K562 (cell line): ENCODE results near the gene WDR5B. TPM values are rescaled to one million over a fixed set of nuclear protein-coding genes. Genes with fewer than 3 reads are reported as not detected.

Experiments used
- ATAC-seq: fragments of 200-7000 bp; cut with Tn5 transposase; 3 replicates; pipeline ENCODE4 v1.9.1; 2020; ENCODE audit warnings: moderate library complexity
- BruUV-seq: library from RNA; stranded (reverse); fragments of 400-500 nt; replicated peaks from 2 replicates; lab custom pipeline; 2021; lab: Mats Ljungman, UMichigan
- CTCF ChIA-PET: fragments of 300-600 bp; formaldehyde crosslinking; extraction: SDS; loops from one replicate; lab custom pipeline; 2021; ENCODE audit warnings: low intra/inter-chr PET ratio; lab: Yijun Ruan, JAX
- POLR2A ChIA-PET: fragments of 300-600, 350-650 bp; sonication (Branson Sonifier 250); formaldehyde crosslinking; extraction: SDS; loops from one replicate; lab custom pipeline; 2021; ENCODE audit warnings: antibody characterized with exemption, inconsistent platforms; lab: Yijun Ruan, JAX
- DNase-seq, 4 experiments: peaks; one replicate each; pipeline versions ENCODE4 v3.0.0 to v3.0.0-alpha.2; 2011 to 2018; ENCODE audit warnings: low spot score in 3 of 4, mixed read lengths in 3 of 4; ENCODE audit errors: extremely low read depth in 1 of 4
- FAIRE-seq: peaks from 2 replicates; lab custom pipeline; 2011; peaks lifted over from hg19 to GRCh38; lab: Jason Lieb, UNC
- H2AFZ ChIP-seq: 2 replicates; pipeline ENCODE4 v1.6.0; 2011; ENCODE audit warnings: low read depth, low read length, control low read depth, inconsistent platforms
- H3K27ac ChIP-seq: fragments of 200-600 bp; 3 replicates; pipeline ENCODE4 v1.8.0; 2011; ENCODE audit warnings: low read depth, mild to moderate bottlenecking, control low read depth, inconsistent platforms, low read length, moderate library complexity, mixed read lengths; ENCODE audit errors: extremely low read depth
- H3K27me3 ChIP-seq, 2 experiments: fragments of 300-600 bp in 1 of 2; 2 replicates in 1 of 2; 3 replicates in 1 of 2; pipeline versions ENCODE4 v1.6.0 to v1.8.0; 2011; ENCODE audit warnings: inconsistent platforms in 2 of 2, low read length in 2 of 2, mild to moderate bottlenecking in 1 of 2, mixed read lengths in 1 of 2, moderate library complexity in 1 of 2; ENCODE audit not compliant: control insufficient read depth in 2 of 2, insufficient read depth in 2 of 2
- H3K36me3 ChIP-seq: fragments of 300-600 bp; 3 replicates; pipeline ENCODE4 v1.8.0; 2011; ENCODE audit warnings: mild to moderate bottlenecking, low read length, inconsistent platforms; ENCODE audit not compliant: control insufficient read depth, insufficient read depth
- H3K4me1 ChIP-seq, 2 experiments: fragments of 200-600 bp in 1 of 2; replicated peaks in 1 of 2; 2 replicates in 1 of 2; 3 replicates in 1 of 2; pipeline versions ENCODE4 v1.5.1 to v1.8.0; 2011; ENCODE audit warnings: inconsistent platforms in 2 of 2, low read length in 2 of 2, mild to moderate bottlenecking in 1 of 2, mixed read lengths in 1 of 2, moderate library complexity in 1 of 2; ENCODE audit not compliant: control insufficient read depth in 2 of 2, insufficient read depth in 2 of 2
- H3K4me2 ChIP-seq: 2 replicates; pipeline ENCODE4 v1.6.1; 2011; ENCODE audit warnings: low read length, control low read depth, inconsistent platforms, mixed read lengths; ENCODE audit not compliant: insufficient read depth
- H3K4me3 ChIP-seq: fragments of 200-600 bp; sonication (generic), shearing (Covaris generic); 2 replicates; pipeline ENCODE4 v1.5.1; 2016; ENCODE audit warnings: control low read depth, inconsistent platforms
- H3K79me2 ChIP-seq: fragments of 200-600 bp; 3 replicates; pipeline ENCODE4 v1.8.0; 2011; ENCODE audit warnings: low read length, inconsistent platforms; ENCODE audit not compliant: control insufficient read depth, insufficient read depth
- H3K9ac ChIP-seq, 2 experiments: 2 replicates each; pipeline versions ENCODE4 v1.6.0 to v1.6.1; 2011; ENCODE audit warnings: low read depth in 2 of 2, low read length in 2 of 2, control low read depth in 1 of 2, inconsistent platforms in 1 of 2, mild to moderate bottlenecking in 1 of 2, mixed read lengths in 1 of 2; ENCODE audit not compliant: insufficient read depth in 1 of 2
- H3K9me1 ChIP-seq: one replicate; pipeline ENCODE4 v1.6.0; 2011; ENCODE audit warnings: inconsistent platforms, mild to moderate bottlenecking, low read length, moderate library complexity; ENCODE audit not compliant: control insufficient read depth, insufficient read depth
- H3K9me3 ChIP-seq: replicated peaks from 2 replicates; pipeline ENCODE4 v1.5.1; 2011; ENCODE audit warnings: low read depth, low read length, inconsistent platforms; ENCODE audit not compliant: control insufficient read depth, insufficient read depth
- H4K20me1 ChIP-seq: replicated peaks from 2 replicates; pipeline ENCODE4 v1.6.1; 2011; ENCODE audit warnings: low read length, inconsistent platforms, mixed read lengths; ENCODE audit not compliant: control insufficient read depth, insufficient read depth
- MAFK ChIP-seq: IDR thresholded peaks from 2 replicates; pipeline ENCODE4 v1.6.1; 2011; ENCODE audit warnings: low read length, improper control_type of control experiment
- WGBS: fragments of 100-300 bp; shearing (Covaris generic); methylation state at CpG from one replicate; pipeline ENCODE4 v1.1.6; 2016; ENCODE audit warnings: low coverage, mixed read lengths; ENCODE audit not compliant: insufficient coverage; ENCODE audit errors: missing lambda C conversion rate; 5-methylcytosine and 5-hydroxymethylcytosine counted together
- in situ Hi-C: fragments of 300-500 bp; cut with MboI; formaldehyde crosslinking; loops from 4 replicates; pipeline ENCODE4 v1.15.0; 2018; ENCODE audit warnings: inconsistent platforms, mixed read lengths
- intact Hi-C: fragments of 100-400 bp; cut with micrococcal nuclease; formaldehyde crosslinking; loops from 2 replicates; pipeline ENCODE4 v1.14.2; 2022
- polyA plus RNA-seq, 8 experiments: library from polyadenylated mRNA; depleted of rRNA in 4 of 8; stranded (reverse) in 5 of 8; unstranded in 3 of 8; fragments of >200 nt; fragmentation: Nextera tagmentation in 2 of 8; fragmentation: Illumina TruSeq in 1 of 8; extraction: Ambion mirVana in 2 of 8; extraction: Trizol in 1 of 8; gene quantifications; 2 replicates each; pipeline versions ENCODE4 v1.2.1 to v1.2.3, GENCODE V29; 2011 to 2014; ENCODE audit warnings: inconsistent platforms in 1 of 8, missing spikeins in 1 of 8
- small RNA-seq: library from RNA; depleted of rRNA; stranded (forward); fragments of <200 nt; gene quantifications from one replicate; pipeline ENCODE3, GENCODE V24; 2014
- total RNA-seq, 7 experiments: library from RNA; depleted of rRNA in 6 of 7; stranded (reverse); fragments of >200 nt in 6 of 7; fragmentation: Illumina TruSeq in 2 of 7; extraction: Trizol in 2 of 7; gene quantifications; 2 replicates each; pipeline versions ENCODE4 v1.2.1 to v1.2.3, GENCODE V29; 2011 to 2021; ENCODE audit warnings: low replicate concordance in 1 of 7
- TF ChIP-seq, protein P1 (sequence below): fragments of 250-450 bp; sonication (Bioruptor Pico); IDR thresholded peaks from 2 replicates; pipeline ENCODE4 v1.8.0; 2022; ENCODE audit warnings: inconsistent platforms

Gene WDR5B
- total and polyA plus RNA-seq, 9 of the 15 experiments (the other 6 are each of a cell fraction or from before 2014, with no cell fraction given), result 2.8 to 10.1 (median 4.2) TPM

DNA sequence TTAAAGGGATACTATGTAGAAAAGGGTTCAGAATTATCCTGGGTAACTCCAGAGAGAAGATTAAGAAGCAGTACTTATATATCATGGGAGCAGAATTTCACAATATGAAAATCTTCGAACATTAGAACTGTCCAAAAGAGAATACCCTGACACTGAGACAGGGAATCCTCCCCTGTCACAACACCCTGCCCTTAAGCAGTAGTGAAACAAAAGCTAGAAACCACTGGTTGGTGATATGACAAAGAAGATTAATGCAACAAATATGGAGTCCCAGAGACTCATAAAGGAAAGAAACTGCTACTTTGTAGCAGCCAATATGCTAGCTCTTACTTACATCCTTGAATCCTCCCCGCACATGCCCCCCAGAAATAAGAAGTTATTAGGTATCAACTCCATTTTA lies 51.4 kb downstream of the WDR5B start:
- no peak for TF ChIP-seq MAFK
- TF ChIP-seq, protein P1, sequence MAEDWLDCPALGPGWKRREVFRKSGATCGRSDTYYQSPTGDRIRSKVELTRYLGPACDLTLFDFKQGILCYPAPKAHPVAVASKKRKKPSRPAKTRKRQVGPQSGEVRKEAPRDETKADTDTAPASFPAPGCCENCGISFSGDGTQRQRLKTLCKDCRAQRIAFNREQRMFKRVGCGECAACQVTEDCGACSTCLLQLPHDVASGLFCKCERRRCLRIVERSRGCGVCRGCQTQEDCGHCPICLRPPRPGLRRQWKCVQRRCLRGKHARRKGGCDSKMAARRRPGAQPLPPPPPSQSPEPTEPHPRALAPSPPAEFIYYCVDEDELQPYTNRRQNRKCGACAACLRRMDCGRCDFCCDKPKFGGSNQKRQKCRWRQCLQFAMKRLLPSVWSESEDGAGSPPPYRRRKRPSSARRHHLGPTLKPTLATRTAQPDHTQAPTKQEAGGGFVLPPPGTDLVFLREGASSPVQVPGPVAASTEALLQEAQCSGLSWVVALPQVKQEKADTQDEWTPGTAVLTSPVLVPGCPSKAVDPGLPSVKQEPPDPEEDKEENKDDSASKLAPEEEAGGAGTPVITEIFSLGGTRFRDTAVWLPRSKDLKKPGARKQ (CRISPR knock-in tag), result no peak
- Histone ChIP-seq H3K4me2 (no peak overlapping the region), H3K4me1 (no peaks in the 10 kb centered on the region; a peak in 2 of 5 replicates), H3K27ac (no peak overlapping the region), H3K79me2 (no peaks in the 10 kb centered on the region), H3K9ac (no peak overlapping the region), H4K20me1 (no peaks in the 10 kb centered on the region), H3K36me3 (peaks cover 82% of the 10 kb centered on the region), H2AFZ (no peak overlapping the region), H3K27me3 (no peaks in the 10 kb centered on the region), H3K9me1 (no peaks in the 10 kb centered on the region), H3K4me3 (no peak overlapping the region), H3K9me3 (no peaks in the 10 kb centered on the region)
- BruUV-seq, result no TSS peak
- no peak for DNase-seq
- ChIA-PET CTCF (no interaction called here), POLR2A (no interaction called here)
- WGBS, result 50% methylated on average over 2 of the region's 2 CpGs
- no peak for ATAC-seq
- FAIRE-seq, result no peak
- intact Hi-C loops, result no loop called here
- in situ Hi-C loops, result no loop called here

Small RNA genes lying within 50 kb of the gene (small RNA-seq; reads per million reads assigned to genes)
- not detected for gene AC083798.1

Other genes starting within 250 kb of the WDR5B start
Only the 7 nearest of the 8 such genes appear.
- 0.68 and 0.73 TPM in 2 replicates for gene CSTA, start 90.8 kb downstream of the WDR5B start, total RNA-seq (2014; rRNA removed)
- gene CSTA, start 90.8 kb downstream of the WDR5B start, total RNA-seq (2014; rRNA removed; fragmentation: Illumina TruSeq; extraction: Trizol), result 1.5 and 2.0 TPM in 2 replicates
- gene CSTA, start 90.8 kb downstream of the WDR5B start, total RNA-seq (2015; rRNA removed; fragmentation: Illumina TruSeq; extraction: Trizol), result 3.1 and 3.7 TPM in 2 replicates
- 0.44 and 1.0 TPM in 2 replicates for gene CSTA, start 90.8 kb downstream of the WDR5B start, total RNA-seq (2021)
- gene CSTA, start 90.8 kb downstream of the WDR5B start, polyA plus RNA-seq (2011; rRNA removed), result 0.11 TPM in 2 replicates
- 1.2 and 1.3 TPM in 2 replicates for gene CSTA, start 90.8 kb downstream of the WDR5B start, polyA plus RNA-seq (2014; fragmentation: Illumina TruSeq; extraction: Trizol)
- gene CSTA, start 90.8 kb downstream of the WDR5B start, polyA plus RNA-seq (2014; fragmentation: Nextera tagmentation; extraction: Ambion mirVana), result 1 to 10 TPM in 1 of 2 experiments, under 1 TPM in 1; 0.78 to 1.1 TPM
- 0.94 and 2.3 TPM in 2 replicates for gene CSTA, start 90.8 kb downstream of the WDR5B start, polyA plus RNA-seq (2014; rRNA removed)
- 69.2 and 103 TPM in 2 replicates for gene MIX23, start 32.8 kb downstream of the WDR5B start, total RNA-seq (2014; rRNA removed)
- gene MIX23, start 32.8 kb downstream of the WDR5B start, total RNA-seq (2014; rRNA removed; fragmentation: Illumina TruSeq; extraction: Trizol), result 106 and 124 TPM in 2 replicates
- gene MIX23, start 32.8 kb downstream of the WDR5B start, total RNA-seq (2015; rRNA removed; fragmentation: Illumina TruSeq; extraction: Trizol), result 122 and 143 TPM in 2 replicates
- gene MIX23, start 32.8 kb downstream of the WDR5B start, total RNA-seq (2021), result 46.6 and 81.3 TPM in 2 replicates
- 27.8 and 45.5 TPM in 2 replicates for gene MIX23, start 32.8 kb downstream of the WDR5B start, polyA plus RNA-seq (2011; rRNA removed)
- 162 and 185 TPM in 2 replicates for gene MIX23, start 32.8 kb downstream of the WDR5B start, polyA plus RNA-seq (2014; fragmentation: Illumina TruSeq; extraction: Trizol)
- 100 to 1,000 TPM; 102 to 125 TPM for gene MIX23, start 32.8 kb downstream of the WDR5B start, polyA plus RNA-seq (2014; fragmentation: Nextera tagmentation; extraction: Ambion mirVana)
- 130 and 134 TPM in 2 replicates for gene MIX23, start 32.8 kb downstream of the WDR5B start, polyA plus RNA-seq (2014; rRNA removed)
- 37.5 and 62.6 TPM in 2 replicates for gene FAM162A, start 31.9 kb downstream of the WDR5B start, total RNA-seq (2014; rRNA removed)
- 103 TPM in 2 replicates for gene FAM162A, start 31.9 kb downstream of the WDR5B start, total RNA-seq (2014; rRNA removed; fragmentation: Illumina TruSeq; extraction: Trizol)
- gene FAM162A, start 31.9 kb downstream of the WDR5B start, total RNA-seq (2015; rRNA removed; fragmentation: Illumina TruSeq; extraction: Trizol), result 76.5 and 77.6 TPM in 2 replicates
- gene FAM162A, start 31.9 kb downstream of the WDR5B start, total RNA-seq (2021), result 64.9 and 77.7 TPM in 2 replicates
- gene FAM162A, start 31.9 kb downstream of the WDR5B start, polyA plus RNA-seq (2011; rRNA removed), result 171 and 191 TPM in 2 replicates
- gene FAM162A, start 31.9 kb downstream of the WDR5B start, polyA plus RNA-seq (2014; fragmentation: Illumina TruSeq; extraction: Trizol), result 101 TPM in 2 replicates
- gene FAM162A, start 31.9 kb downstream of the WDR5B start, polyA plus RNA-seq (2014; fragmentation: Nextera tagmentation; extraction: Ambion mirVana), result 100 to 1,000 TPM; 208 to 211 TPM
- 89.4 and 106 TPM in 2 replicates for gene FAM162A, start 31.9 kb downstream of the WDR5B start, polyA plus RNA-seq (2014; rRNA removed)
- gene KPNA1, start 98.9 kb upstream of the WDR5B start, total RNA-seq (2014; rRNA removed), result 21.9 and 27.5 TPM in 2 replicates
- 40.9 and 47.3 TPM in 2 replicates for gene KPNA1, start 98.9 kb upstream of the WDR5B start, total RNA-seq (2014; rRNA removed; fragmentation: Illumina TruSeq; extraction: Trizol)
- gene KPNA1, start 98.9 kb upstream of the WDR5B start, total RNA-seq (2015; rRNA removed; fragmentation: Illumina TruSeq; extraction: Trizol), result 26.7 and 33.5 TPM in 2 replicates
- gene KPNA1, start 98.9 kb upstream of the WDR5B start, total RNA-seq (2021), result 51.4 and 53.8 TPM in 2 replicates
- 33.1 and 44.1 TPM in 2 replicates for gene KPNA1, start 98.9 kb upstream of the WDR5B start, polyA plus RNA-seq (2011; rRNA removed)
- 47.0 and 51.9 TPM in 2 replicates for gene KPNA1, start 98.9 kb upstream of the WDR5B start, polyA plus RNA-seq (2014; fragmentation: Illumina TruSeq; extraction: Trizol)
- 10 to 100 TPM in 1 of 2 experiments, 1 to 10 TPM in 1; 9.3 to 11.7 TPM for gene KPNA1, start 98.9 kb upstream of the WDR5B start, polyA plus RNA-seq (2014; fragmentation: Nextera tagmentation; extraction: Ambion mirVana)
- 23.9 and 24.3 TPM in 2 replicates for gene KPNA1, start 98.9 kb upstream of the WDR5B start, polyA plus RNA-seq (2014; rRNA removed)
- 2.7 and 2.8 TPM in 2 replicates for gene PARP9, start 148.2 kb upstream of the WDR5B start, total RNA-seq (2014; rRNA removed)
- 3.1 and 3.9 TPM in 2 replicates for gene PARP9, start 148.2 kb upstream of the WDR5B start, total RNA-seq (2014; rRNA removed; fragmentation: Illumina TruSeq; extraction: Trizol)
- 3.8 TPM in 2 replicates for gene PARP9, start 148.2 kb upstream of the WDR5B start, total RNA-seq (2015; rRNA removed; fragmentation: Illumina TruSeq; extraction: Trizol)
- 3.1 and 3.4 TPM in 2 replicates for gene PARP9, start 148.2 kb upstream of the WDR5B start, total RNA-seq (2021)
- gene PARP9, start 148.2 kb upstream of the WDR5B start, polyA plus RNA-seq (2011; rRNA removed), result 1.5 and 3.9 TPM in 2 replicates
- gene PARP9, start 148.2 kb upstream of the WDR5B start, polyA plus RNA-seq (2014; fragmentation: Illumina TruSeq; extraction: Trizol), result 4.4 and 4.8 TPM in 2 replicates
- 1 to 10 TPM; 2.1 to 3.2 TPM for gene PARP9, start 148.2 kb upstream of the WDR5B start, polyA plus RNA-seq (2014; fragmentation: Nextera tagmentation; extraction: Ambion mirVana)
- 3.5 and 3.8 TPM in 2 replicates for gene PARP9, start 148.2 kb upstream of the WDR5B start, polyA plus RNA-seq (2014; rRNA removed)
- 3.0 and 4.1 TPM in 2 replicates for gene DTX3L, start 148.3 kb upstream of the WDR5B start, total RNA-seq (2014; rRNA removed)
- gene DTX3L, start 148.3 kb upstream of the WDR5B start, total RNA-seq (2014; rRNA removed; fragmentation: Illumina TruSeq; extraction: Trizol), result 6.0 and 7.0 TPM in 2 replicates
- gene DTX3L, start 148.3 kb upstream of the WDR5B start, total RNA-seq (2015; rRNA removed; fragmentation: Illumina TruSeq; extraction: Trizol), result 6.0 and 6.5 TPM in 2 replicates
- 6.2 and 6.6 TPM in 2 replicates for gene DTX3L, start 148.3 kb upstream of the WDR5B start, total RNA-seq (2021)
- 1.0 and 2.3 TPM in 2 replicates for gene DTX3L, start 148.3 kb upstream of the WDR5B start, polyA plus RNA-seq (2011; rRNA removed)
- 4.9 and 6.0 TPM in 2 replicates for gene DTX3L, start 148.3 kb upstream of the WDR5B start, polyA plus RNA-seq (2014; fragmentation: Illumina TruSeq; extraction: Trizol)
- 1 to 10 TPM; 2.3 to 2.5 TPM for gene DTX3L, start 148.3 kb upstream of the WDR5B start, polyA plus RNA-seq (2014; fragmentation: Nextera tagmentation; extraction: Ambion mirVana)
- 3.0 and 3.4 TPM in 2 replicates for gene DTX3L, start 148.3 kb upstream of the WDR5B start, polyA plus RNA-seq (2014; rRNA removed)
- gene PARP15, start 161.6 kb upstream of the WDR5B start, total RNA-seq (2014; rRNA removed), result 0.05 and 0.08 TPM in 2 replicates
- 0.11 and 0.45 TPM in 2 replicates for gene PARP15, start 161.6 kb upstream of the WDR5B start, total RNA-seq (2014; rRNA removed; fragmentation: Illumina TruSeq; extraction: Trizol)
- 0.19 and 0.40 TPM in 2 replicates for gene PARP15, start 161.6 kb upstream of the WDR5B start, total RNA-seq (2015; rRNA removed; fragmentation: Illumina TruSeq; extraction: Trizol)
- 0.38 and 0.45 TPM in 2 replicates for gene PARP15, start 161.6 kb upstream of the WDR5B start, total RNA-seq (2021)
- gene PARP15, start 161.6 kb upstream of the WDR5B start, polyA plus RNA-seq (2011; rRNA removed), result 0.22 TPM in 1 of 2 replicates, not detected in the other
- 0.18 and 0.29 TPM in 2 replicates for gene PARP15, start 161.6 kb upstream of the WDR5B start, polyA plus RNA-seq (2014; fragmentation: Illumina TruSeq; extraction: Trizol)
- under 1 TPM; 0.08 to 0.10 TPM for gene PARP15, start 161.6 kb upstream of the WDR5B start, polyA plus RNA-seq (2014; fragmentation: Nextera tagmentation; extraction: Ambion mirVana)
- 0.13 and 0.61 TPM in 2 replicates for gene PARP15, start 161.6 kb upstream of the WDR5B start, polyA plus RNA-seq (2014; rRNA removed)